Fibroblast of lung (primary cell): ENCODE measurements around the gene PRR13. TPM values are rescaled to one million over a fixed set of nuclear protein-coding genes. Genes with fewer than 3 reads are reported as not detected.
A peak's percentile ranks its signal among the peaks of the same experiment; 100 is the strongest.

Experiments used
- DNase-seq, 2 donors: peaks; one replicate each; pipeline versions ENCODE4 v3.0.0 to v3.0.0-alpha.2; 2010; ENCODE audit warnings: low read depth in 2 of 2
- H2AFZ ChIP-seq: 2 replicates; pipeline ENCODE4 v1.5.1; 2012; ENCODE audit warnings: low read length, control low read depth, inconsistent platforms
- H3K27ac ChIP-seq: 2 replicates; pipeline ENCODE4 v1.5.1; 2011; ENCODE audit warnings: low read length, control low read depth; ENCODE audit not compliant: insufficient read depth
- H3K27me3 ChIP-seq: 2 replicates; pipeline ENCODE4 v1.5.1; 2011; ENCODE audit warnings: mild to moderate bottlenecking, low read length; ENCODE audit not compliant: control insufficient read depth, insufficient read depth
- H3K36me3 ChIP-seq: 2 replicates; pipeline ENCODE4 v1.5.1; 2011; ENCODE audit warnings: low read length; ENCODE audit not compliant: control insufficient read depth, insufficient read depth
- H3K4me1 ChIP-seq: 2 replicates; pipeline ENCODE4 v1.5.1; 2011; ENCODE audit warnings: low read length; ENCODE audit not compliant: control insufficient read depth, insufficient read depth; ENCODE audit errors: extremely low read depth
- H3K4me2 ChIP-seq: 2 replicates; pipeline ENCODE4 v1.5.1; 2011; ENCODE audit warnings: low read length, control low read depth; ENCODE audit not compliant: insufficient read depth; ENCODE audit errors: extremely low read depth
- H3K4me3 ChIP-seq, 4 experiments: fragments of 200-600 bp in 1 of 4; sonication (generic) in 1 of 4; replicated peaks in 1 of 4; 2 replicates each; pipeline ENCODE4 v1.5.1; 2011 to 2016; ENCODE audit warnings: low read length in 4 of 4, low read depth in 3 of 4, mild to moderate bottlenecking in 3 of 4, control low read depth in 2 of 4, inconsistent platforms in 1 of 4, mixed read lengths in 1 of 4; ENCODE audit not compliant: insufficient read depth in 1 of 4; ENCODE audit errors: control extremely low read depth in 1 of 4
- H3K79me2 ChIP-seq: 2 replicates; pipeline ENCODE4 v1.5.1; 2012; ENCODE audit warnings: mild to moderate bottlenecking, low read length, inconsistent platforms; ENCODE audit not compliant: control insufficient read depth, insufficient read depth
- H3K9ac ChIP-seq: 2 replicates; pipeline ENCODE4 v1.5.1; 2011; ENCODE audit warnings: mild to moderate bottlenecking, low read length, control low read depth; ENCODE audit not compliant: insufficient read depth
- H3K9me3 ChIP-seq: 2 replicates; pipeline ENCODE4 v1.5.1; 2012; ENCODE audit warnings: low read depth, low read length; ENCODE audit not compliant: control insufficient read depth, insufficient read depth
- H4K20me1 ChIP-seq: 2 replicates; pipeline ENCODE4 v1.5.1; 2011; ENCODE audit warnings: low read length; ENCODE audit not compliant: control insufficient read depth, insufficient read depth; ENCODE audit errors: extremely low read depth
- CTCF ChIP-seq, 2 donors: IDR thresholded peaks in 1 of 2; conservative IDR thresholded peaks in 1 of 2; 1 replicate in 1 of 2; 2 replicates in 1 of 2; pipeline ENCODE4 v1.5.1; 2011 to 2012; ENCODE audit warnings: low read length in 2 of 2, control low read depth in 1 of 2, inconsistent platforms in 1 of 2, low read depth in 1 of 2, mild to moderate bottlenecking in 1 of 2
- EZH2 ChIP-seq: IDR thresholded peaks from 2 replicates; pipeline ENCODE4 v1.5.1; 2012; ENCODE audit warnings: low read length, control low read depth, mild to moderate bottlenecking; ENCODE audit errors: missing control alignments
- polyA plus RNA-seq, 2 donors: library from polyadenylated mRNA; depleted of rRNA in 1 of 2; stranded (reverse) in 1 of 2; unstranded in 1 of 2; fragments of >200 nt; gene quantifications; 2 replicates each; pipeline ENCODE4 v1.2.1, GENCODE V29; 2011 to 2012; ENCODE audit warnings: missing spikeins in 1 of 2
- total RNA-seq: library from RNA; depleted of rRNA; stranded (reverse); fragments of >200 nt; gene quantifications from 2 replicates; pipeline ENCODE4 v1.2.1, GENCODE V29; 2014

The PRR13 gene
- total and polyA plus RNA-seq, 2 donors (not counting 1 experiment from before 2014, with no cell fraction given) = 48.1 to 114 TPM

GRCh38 chr12:53454707-53455106, 13.2 kb downstream of the PRR13 start:
- Histone ChIP-seq H3K9ac (no peak overlapping the region), H3K27me3 (no peaks in the 10 kb centered on the region), H3K79me2 (peaks cover 66% of the 10 kb centered on the region), H2AFZ (no peak overlapping the region), H3K36me3 (peaks cover 20% of the 10 kb centered on the region), H3K4me1 (peaks cover 4% of the 10 kb centered on the region), H3K9me3 (no peaks in the 10 kb centered on the region), H3K4me2 (peak overlapping the region; percentile 61), H3K27ac (no peak overlapping the region), H4K20me1 (peaks cover 17% of the 10 kb centered on the region), H3K4me3 (peak overlapping the region in 3 of 4 experiments; percentile 8 to 100 (median 94))
- DNase-seq = no peak
- TF ChIP-seq EZH2 = no peak
- no peak for TF ChIP-seq CTCF (conservative IDR thresholded peaks at IDR 0.05 in 1 of 2, IDR thresholded peaks at IDR 0.05 in 1 of 2; ENCODE audit: low read depth in 1 of 2, low read length in 2 of 2)

- Histone ChIP-seq H3K79me2 (peaks cover 86% of the 10 kb centered on the region), H3K36me3 (peaks cover 28% of the 10 kb centered on the region), H2AFZ (no peak overlapping the region), H3K4me2 (no peak overlapping the region), H3K4me3 (no peak overlapping the region), H4K20me1 (peaks cover 17% of the 10 kb centered on the region), H3K27me3 (no peaks in the 10 kb centered on the region), H3K27ac (no peak overlapping the region), H3K9me3 (no peaks in the 10 kb centered on the region), H3K9ac (no peak overlapping the region), H3K4me1 (peaks cover 8% of the 10 kb centered on the region)
- DNase-seq = no peak
- no peak for TF ChIP-seq CTCF (conservative IDR thresholded peaks at IDR 0.05 in 1 of 2, IDR thresholded peaks at IDR 0.05 in 1 of 2; ENCODE audit: low read depth in 1 of 2, low read length in 2 of 2)
- TF ChIP-seq EZH2 = no peak
These were observed 15.3 kb downstream of the PRR13 start for GRCh38 chr12:53456654-53457366.

DNA sequence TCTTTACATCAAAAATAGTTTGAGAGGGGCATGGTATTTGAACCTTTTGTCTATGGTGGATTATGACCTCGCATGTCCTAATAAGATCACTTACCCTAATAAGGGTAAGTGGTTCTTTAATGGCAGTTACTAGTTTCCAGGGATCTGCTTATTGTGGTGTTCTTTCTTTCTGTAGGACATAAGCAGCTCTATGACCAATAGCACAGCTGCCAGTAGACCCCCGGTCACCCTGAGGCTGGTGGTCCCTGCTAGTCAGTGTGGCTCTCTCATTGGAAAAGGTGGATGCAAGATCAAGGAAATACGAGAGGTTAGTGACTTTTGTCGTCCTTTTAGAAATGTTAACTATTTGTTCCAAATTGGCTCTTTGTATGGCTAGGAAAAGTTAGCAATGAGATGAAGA, 17.6 kb downstream of the PRR13 start:
- Histone ChIP-seq H3K4me1 (peaks cover 8% of the 10 kb centered on the region), H3K4me3 (no peak overlapping the region), H3K27me3 (no peaks in the 10 kb centered on the region), H3K9me3 (no peaks in the 10 kb centered on the region), H4K20me1 (peaks cover 9% of the 10 kb centered on the region), H3K79me2 (peaks cover 88% of the 10 kb centered on the region), H3K36me3 (peaks cover 38% of the 10 kb centered on the region), H2AFZ (no peak overlapping the region), H3K4me2 (no peak overlapping the region), H3K9ac (no peak overlapping the region), H3K27ac (no peak overlapping the region)
- no peak for TF ChIP-seq EZH2
- TF ChIP-seq CTCF (conservative IDR thresholded peaks at IDR 0.05 in 1 of 2, IDR thresholded peaks at IDR 0.05 in 1 of 2; ENCODE audit: low read depth in 1 of 2, low read length in 2 of 2) = no peak
- no peak for DNase-seq
